Measurements from ENCODE around the gene NELFCD. TPM values are rescaled to one million over a fixed set of nuclear protein-coding genes. Genes with fewer than 3 reads are reported as not detected.
"Not testable (repeated sequence)": the region's sequence is repeated elsewhere in the genome, so short reads cannot be mapped to it uniquely, and the experiment has no call there.

NELFCD gene
- total and polyA plus RNA-seq, 2 donors: 42.2 to 60.6 TPM

- peaks cover 23 to 34% of the 10 kb centered on the region in 2 donors for H3K27me3 ChIP-seq (ENCODE audit: control insufficient read depth in 2 of 2, insufficient read depth in 1 of 2, low read length in 1 of 2)
- H3K4me3 ChIP-seq (ENCODE audit: low read length in 2 of 2): no peak overlapping the region
- no peaks in the 10 kb centered on the region for H3K36me3 ChIP-seq (ENCODE audit: control insufficient read depth in 2 of 2, insufficient read depth in 2 of 2, low read length in 1 of 2)
- no peak overlapping the region for H3K27ac ChIP-seq (ENCODE audit: low read depth in 1 of 2, low read length in 1 of 2)
- DNase-seq (ENCODE audit: low read depth in 6 of 9, low spot score in 9 of 9): no peak
- H3K4me1 ChIP-seq (ENCODE audit: control insufficient read depth in 2 of 2, insufficient read depth in 2 of 2, low read length in 2 of 2): peaks cover 30 to 43% of the 10 kb centered on the region in 2 donors
- H3K9me3 ChIP-seq (ENCODE audit: control insufficient read depth in 2 of 2, insufficient read depth in 1 of 2, low read length in 1 of 2): no peaks in the 10 kb centered on the region
- 90% methylated on average over 8 of the region's 8 CpGs for WGBS
These were observed 29.4 kb downstream of the NELFCD start for GRCh38 chr20:59010321-59010994.

GRCh38 chr20:59010995-59011873 is 30.2 kb downstream of the NELFCD start:
- 84% methylated on average over 17 of the region's 17 CpGs for WGBS
- Histone ChIP-seq H3K9me3 (ENCODE audit: control insufficient read depth in 2 of 2, insufficient read depth in 1 of 2, low read length in 1 of 2) (no peaks in the 10 kb centered on the region), H3K27ac (ENCODE audit: low read depth in 1 of 2, low read length in 1 of 2) (no peak overlapping the region), H3K36me3 (ENCODE audit: control insufficient read depth in 2 of 2, insufficient read depth in 2 of 2, low read length in 1 of 2) (no peaks in the 10 kb centered on the region), H3K27me3 (ENCODE audit: control insufficient read depth in 2 of 2, insufficient read depth in 1 of 2, low read length in 1 of 2) (peaks cover 19 to 26% of the 10 kb centered on the region in 2 donors), H3K4me3 (ENCODE audit: low read length in 2 of 2) (no peak overlapping the region), H3K4me1 (ENCODE audit: control insufficient read depth in 2 of 2, insufficient read depth in 2 of 2, low read length in 2 of 2) (peaks cover 37 to 49% of the 10 kb centered on the region in 2 donors)
- DNase-seq (ENCODE audit: low read depth in 6 of 9, low spot score in 9 of 9): no peak

GRCh38 chr20:59011874-59012157 is 30.8 kb downstream of the NELFCD start:
- WGBS: 97% methylated on average over 3 of the region's 3 CpGs
- Histone ChIP-seq H3K4me1 (ENCODE audit: control insufficient read depth in 2 of 2, insufficient read depth in 2 of 2, low read length in 2 of 2) (peaks cover 39 to 51% of the 10 kb centered on the region in 2 donors), H3K27me3 (ENCODE audit: control insufficient read depth in 2 of 2, insufficient read depth in 1 of 2, low read length in 1 of 2) (peaks cover 14 to 21% of the 10 kb centered on the region in 2 donors)
- not testable (repeated sequence) for H3K4me3 ChIP-seq (ENCODE audit: low read length in 2 of 2); H3K27ac ChIP-seq (ENCODE audit: low read depth in 1 of 2, low read length in 1 of 2); H3K36me3 ChIP-seq (ENCODE audit: control insufficient read depth in 2 of 2, insufficient read depth in 2 of 2, low read length in 1 of 2); DNase-seq (ENCODE audit: low read depth in 6 of 9, low spot score in 9 of 9); H3K9me3 ChIP-seq (ENCODE audit: control insufficient read depth in 2 of 2, insufficient read depth in 1 of 2, low read length in 1 of 2)

GRCh38 chr20:59013031-59013951 is 32.2 kb downstream of the NELFCD start:
- DNase-seq (ENCODE audit: low read depth in 6 of 9, low spot score in 9 of 9): no peak
- Histone ChIP-seq H3K36me3 (ENCODE audit: control insufficient read depth in 2 of 2, insufficient read depth in 2 of 2, low read length in 1 of 2) (peaks cover 0 to 5% of the 10 kb centered on the region in 2 donors), H3K4me1 (ENCODE audit: control insufficient read depth in 2 of 2, insufficient read depth in 2 of 2, low read length in 2 of 2) (peaks cover 45 to 63% of the 10 kb centered on the region in 2 donors), H3K9me3 (ENCODE audit: control insufficient read depth in 2 of 2, insufficient read depth in 1 of 2, low read length in 1 of 2) (no peaks in the 10 kb centered on the region), H3K27ac (ENCODE audit: low read depth in 1 of 2, low read length in 1 of 2) (no peak overlapping the region), H3K27me3 (ENCODE audit: control insufficient read depth in 2 of 2, insufficient read depth in 1 of 2, low read length in 1 of 2) (peaks cover 7 to 9% of the 10 kb centered on the region in 2 donors), H3K4me3 (ENCODE audit: low read length in 2 of 2) (no peak overlapping the region)
- 91% methylated on average over 17 of the region's 17 CpGs for WGBS

- Histone ChIP-seq H3K9me3 (ENCODE audit: control insufficient read depth in 2 of 2, insufficient read depth in 1 of 2, low read length in 1 of 2) (no peaks in the 10 kb centered on the region), H3K4me1 (ENCODE audit: control insufficient read depth in 2 of 2, insufficient read depth in 2 of 2, low read length in 2 of 2) (peaks cover 45 to 63% of the 10 kb centered on the region in 2 donors), H3K27me3 (ENCODE audit: control insufficient read depth in 2 of 2, insufficient read depth in 1 of 2, low read length in 1 of 2) (peaks cover under 1 to 3% of the 10 kb centered on the region in 2 donors), H3K36me3 (ENCODE audit: control insufficient read depth in 2 of 2, insufficient read depth in 2 of 2, low read length in 1 of 2) (peaks cover 0 to 5% of the 10 kb centered on the region in 2 donors), H3K27ac (ENCODE audit: low read depth in 1 of 2, low read length in 1 of 2) (no peak overlapping the region), H3K4me3 (ENCODE audit: low read length in 2 of 2) (no peak overlapping the region)
- peak in 7 of 9 donors; percentile 27 to 73 (median 49) for DNase-seq (ENCODE audit: low read depth in 6 of 9, low spot score in 9 of 9)
- WGBS: 30% methylated on average over 13 of the region's 13 CpGs
These were observed 33.0 kb downstream of the NELFCD start for GRCh38 chr20:59013959-59014608.

GRCh38 chr20:59014680-59015389 is 33.8 kb downstream of the NELFCD start:
- Histone ChIP-seq H3K4me1 (ENCODE audit: control insufficient read depth in 2 of 2, insufficient read depth in 2 of 2, low read length in 2 of 2) (peaks cover 45 to 63% of the 10 kb centered on the region in 2 donors), H3K27me3 (ENCODE audit: control insufficient read depth in 2 of 2, insufficient read depth in 1 of 2, low read length in 1 of 2) (no peaks in the 10 kb centered on the region), H3K27ac (ENCODE audit: low read depth in 1 of 2, low read length in 1 of 2) (no peak overlapping the region), H3K9me3 (ENCODE audit: control insufficient read depth in 2 of 2, insufficient read depth in 1 of 2, low read length in 1 of 2) (no peaks in the 10 kb centered on the region), H3K36me3 (ENCODE audit: control insufficient read depth in 2 of 2, insufficient read depth in 2 of 2, low read length in 1 of 2) (peaks cover 0 to 5% of the 10 kb centered on the region in 2 donors), H3K4me3 (ENCODE audit: low read length in 2 of 2) (no peak overlapping the region)
- 76% methylated on average over 17 of the region's 17 CpGs for WGBS
- no peak for DNase-seq (ENCODE audit: low read depth in 6 of 9, low spot score in 9 of 9)

GRCh38 chr20:59015411-59015810 is 34.4 kb downstream of the NELFCD start:
- Histone ChIP-seq H3K27ac (ENCODE audit: low read depth in 1 of 2, low read length in 1 of 2) (no peak overlapping the region), H3K27me3 (ENCODE audit: control insufficient read depth in 2 of 2, insufficient read depth in 1 of 2, low read length in 1 of 2) (no peaks in the 10 kb centered on the region), H3K4me3 (ENCODE audit: low read length in 2 of 2) (no peak overlapping the region), H3K36me3 (ENCODE audit: control insufficient read depth in 2 of 2, insufficient read depth in 2 of 2, low read length in 1 of 2) (peaks cover 0 to 5% of the 10 kb centered on the region in 2 donors), H3K9me3 (ENCODE audit: control insufficient read depth in 2 of 2, insufficient read depth in 1 of 2, low read length in 1 of 2) (no peaks in the 10 kb centered on the region), H3K4me1 (ENCODE audit: control insufficient read depth in 2 of 2, insufficient read depth in 2 of 2, low read length in 2 of 2) (peaks cover 45 to 59% of the 10 kb centered on the region in 2 donors)
- WGBS: 97% methylated on average over 16 of the region's 16 CpGs
- DNase-seq (ENCODE audit: low read depth in 6 of 9, low spot score in 9 of 9): no peak

Data from thymus (tissue), 11 donors.